Breast epithelium (tissue), 3 donors: ENCODE results near the gene UNKL.

Source experiments
- CTCF ChIP-seq, 3 donors: fragments of 450-650 bp; IDR thresholded peaks; one replicate each; pipeline ENCODE4 v1.5.1; 2016 to 2017; ENCODE audit warnings: antibody characterized with exemption in 3 of 3, mild to moderate bottlenecking in 3 of 3, moderate library complexity in 3 of 3
- POLR2A ChIP-seq: fragments of 450-650 bp; IDR thresholded peaks from one replicate; pipeline ENCODE4 v1.6.1; 2016; ENCODE audit warnings: antibody characterized with exemption, mild to moderate bottlenecking, moderate library complexity
- POLR2AphosphoS5 ChIP-seq, 3 donors: sonication (generic); formaldehyde crosslinking; IDR thresholded peaks; one replicate each; pipeline ENCODE4 v1.6.1; 2017; ENCODE audit warnings: antibody characterized with exemption in 3 of 3

GRCh38 chr16:1458336-1458976 is 44.0 kb upstream of the UNKL start:
- no peak for TF ChIP-seq CTCF (IDR thresholded peaks at IDR 0.05)
- no peak for TF ChIP-seq POLR2A
- TF ChIP-seq POLR2AphosphoS5 (IDR thresholded peaks at IDR 0.05): no peak
